NCI-H2171 (cell line): ENCODE measurements around the gene SCPEP1.
"Not testable (repeated sequence)": the region's sequence is repeated elsewhere in the genome, so short reads cannot be mapped to it uniquely, and the experiment has no call there.

Source experiments
- DNase-seq: peaks from one replicate; lab custom pipeline; 2025; lab: John Stamatoyannopoulos, UW

The SCPEP1 gene, protein sequence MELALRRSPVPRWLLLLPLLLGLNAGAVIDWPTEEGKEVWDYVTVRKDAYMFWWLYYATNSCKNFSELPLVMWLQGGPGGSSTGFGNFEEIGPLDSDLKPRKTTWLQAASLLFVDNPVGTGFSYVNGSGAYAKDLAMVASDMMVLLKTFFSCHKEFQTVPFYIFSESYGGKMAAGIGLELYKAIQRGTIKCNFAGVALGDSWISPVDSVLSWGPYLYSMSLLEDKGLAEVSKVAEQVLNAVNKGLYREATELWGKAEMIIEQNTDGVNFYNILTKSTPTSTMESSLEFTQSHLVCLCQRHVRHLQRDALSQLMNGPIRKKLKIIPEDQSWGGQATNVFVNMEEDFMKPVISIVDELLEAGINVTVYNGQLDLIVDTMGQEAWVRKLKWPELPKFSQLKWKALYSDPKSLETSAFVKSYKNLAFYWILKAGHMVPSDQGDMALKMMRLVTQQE

DNA sequence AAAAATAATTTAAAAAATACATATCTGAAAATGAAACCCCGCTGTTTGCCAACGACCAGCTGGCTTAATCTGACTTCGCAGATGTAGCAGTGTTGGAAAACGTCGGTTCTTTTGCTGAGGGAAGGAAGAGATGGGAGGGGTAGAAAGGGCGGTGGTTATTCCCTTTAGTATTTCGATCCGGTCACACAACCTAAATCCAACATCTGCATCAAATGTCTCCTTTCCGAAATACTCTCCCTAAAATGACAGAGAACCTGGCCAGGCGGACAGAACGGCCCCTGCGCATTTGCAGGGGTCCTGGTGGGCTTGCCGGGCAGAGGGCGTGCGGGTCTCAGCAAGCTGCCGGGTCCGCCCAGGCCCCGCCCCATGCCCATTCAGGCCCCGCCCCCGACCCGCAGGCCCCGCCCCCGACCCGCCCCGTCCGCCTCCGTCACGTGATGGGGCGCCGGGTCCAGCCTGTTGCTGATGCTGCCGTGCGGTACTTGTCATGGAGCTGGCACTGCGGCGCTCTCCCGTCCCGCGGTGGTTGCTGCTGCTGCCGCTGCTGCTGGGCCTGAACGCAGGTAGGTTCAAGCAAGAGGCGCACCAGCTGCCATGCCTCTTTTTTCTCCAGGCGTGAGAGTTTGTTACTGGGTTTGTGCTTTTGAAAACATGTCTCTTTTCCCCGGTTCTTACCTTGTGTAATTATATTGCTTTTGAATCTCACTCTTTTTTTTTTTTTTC lies at the start of gene SCPEP1:
Gene SCPEP1 (plus strand): TSS at position 459 of the 723 bp plus-strand sequence. CDS start 29 bp downstream, at position 488.
- peak; percentile 85 for DNase-seq

DNA sequence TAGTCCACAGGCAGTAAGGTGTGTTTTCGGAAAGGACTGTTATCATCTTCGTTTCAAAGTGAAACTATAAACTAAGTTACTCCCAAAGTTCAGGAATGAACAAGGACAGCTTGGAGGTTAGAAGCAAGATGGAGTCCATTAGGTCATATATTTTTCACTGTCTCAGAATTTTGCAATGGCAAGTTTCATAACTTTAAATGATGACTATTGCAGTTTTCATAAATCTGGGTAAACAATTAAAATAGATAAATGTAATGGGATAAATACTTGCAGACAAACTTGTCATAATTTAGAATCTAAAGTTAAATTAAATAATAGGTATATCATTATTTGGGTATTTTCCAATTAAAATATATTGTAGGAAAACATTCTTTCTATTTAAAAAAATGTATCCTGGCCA lies 49.3 kb upstream of the SCPEP1 start:
- DNase-seq = no peak

DNA sequence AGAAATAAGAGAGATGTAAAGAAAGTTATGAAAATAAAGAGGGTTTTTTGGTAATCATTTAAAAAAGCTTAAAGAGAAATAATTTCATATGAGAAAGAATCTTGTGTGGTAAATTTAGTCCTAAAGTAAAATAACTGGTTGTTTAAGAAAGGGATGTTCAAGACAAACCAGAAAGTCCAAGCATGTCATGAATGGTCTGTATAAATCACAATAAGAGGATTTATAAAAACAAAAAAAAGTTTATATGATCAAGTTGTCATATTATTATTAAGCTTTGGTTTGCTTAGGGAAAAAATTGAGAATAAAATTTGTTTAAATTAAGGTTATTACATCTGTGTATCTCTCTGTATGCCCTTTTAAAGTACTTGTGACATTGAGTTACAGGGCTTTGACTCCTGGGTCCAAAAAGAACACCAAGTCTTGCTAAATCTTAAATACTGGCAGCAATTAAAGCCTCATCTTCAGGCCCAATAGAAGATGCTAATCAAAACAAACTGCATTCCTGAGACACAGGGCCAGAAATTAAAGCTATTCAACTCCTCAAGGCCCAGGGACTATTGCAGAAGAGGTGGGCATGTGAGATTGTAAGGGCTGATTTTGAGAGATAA lies 48.5 kb upstream of the SCPEP1 start:
- DNase-seq = peak; percentile 3

DNA sequence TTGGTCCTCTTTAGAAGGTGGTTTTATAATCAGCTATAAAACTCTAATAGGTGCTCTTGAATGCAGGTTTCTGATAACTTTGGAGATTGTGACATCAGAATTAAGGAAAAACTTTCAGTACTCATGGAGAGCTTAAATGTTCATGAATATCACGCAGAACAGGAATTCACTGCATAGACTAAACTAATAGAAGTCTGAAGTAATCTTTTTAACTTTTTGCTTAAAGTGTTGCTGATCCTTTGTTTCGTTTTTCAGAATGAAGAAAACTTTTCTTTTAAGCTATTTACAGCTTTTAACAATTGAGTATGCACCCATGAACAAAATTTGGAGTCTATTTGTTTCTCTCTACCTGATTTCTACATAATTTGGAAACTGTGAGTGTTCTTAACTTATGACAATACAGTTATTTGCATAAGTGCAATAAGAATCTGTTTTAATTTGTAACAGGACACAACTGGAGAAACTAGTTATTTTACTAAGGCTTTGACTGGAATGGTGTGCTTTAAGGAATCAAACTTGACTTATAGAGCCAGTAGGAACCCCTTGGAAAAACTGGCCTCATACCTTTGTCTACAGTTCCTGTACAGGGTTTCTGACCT lies 47.1 kb upstream of the SCPEP1 start:
- DNase-seq = no peak

DNA sequence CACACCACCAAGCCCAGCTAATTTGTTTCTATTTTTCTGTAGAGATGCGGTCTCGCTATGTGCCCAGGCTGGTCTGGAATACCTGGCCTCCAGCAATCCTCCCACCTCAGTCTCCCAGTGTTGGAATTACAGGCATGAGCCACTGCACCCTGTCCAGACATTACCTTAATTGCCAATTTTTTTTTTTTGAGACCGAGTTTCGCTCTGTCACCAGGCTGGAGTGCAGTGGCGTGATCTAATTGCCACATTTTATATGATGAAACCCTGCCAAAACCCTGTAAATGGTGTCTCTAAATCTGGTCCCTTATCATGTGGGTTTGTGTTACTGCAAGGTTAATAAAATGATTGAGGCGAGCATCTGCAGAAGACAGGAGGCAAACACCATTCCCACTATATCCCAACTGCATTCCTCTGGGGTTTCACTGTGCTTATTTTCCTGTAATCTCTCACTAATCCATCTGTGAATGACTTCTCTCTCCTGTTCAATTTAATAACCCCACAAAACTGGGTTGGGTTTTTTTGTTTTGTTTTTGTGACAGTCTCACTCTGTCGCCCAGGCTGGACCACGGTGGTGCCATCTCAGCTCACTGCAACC lies 44.7 kb upstream of the SCPEP1 start:
- DNase-seq = no peak

DNA sequence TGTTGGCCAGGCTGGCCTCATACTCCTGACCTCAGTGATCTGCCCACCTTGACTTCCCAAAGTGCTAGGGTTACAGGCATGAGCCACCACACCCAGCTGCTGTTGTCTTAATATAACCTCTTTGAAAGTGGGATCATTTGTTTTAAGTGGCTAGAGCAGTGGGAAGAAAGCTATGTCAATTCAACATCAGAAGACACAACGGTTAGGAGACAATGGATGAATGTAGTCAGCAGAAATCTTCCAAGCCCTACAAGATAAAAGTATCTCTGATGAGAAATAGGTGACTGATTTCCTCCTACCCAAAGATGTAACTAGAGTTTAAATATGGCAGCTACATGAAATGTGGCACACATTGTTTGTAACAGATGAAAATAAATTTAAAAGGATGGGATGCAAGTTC lies 44.1 kb upstream of the SCPEP1 start:
- DNase-seq = no peak

DNA sequence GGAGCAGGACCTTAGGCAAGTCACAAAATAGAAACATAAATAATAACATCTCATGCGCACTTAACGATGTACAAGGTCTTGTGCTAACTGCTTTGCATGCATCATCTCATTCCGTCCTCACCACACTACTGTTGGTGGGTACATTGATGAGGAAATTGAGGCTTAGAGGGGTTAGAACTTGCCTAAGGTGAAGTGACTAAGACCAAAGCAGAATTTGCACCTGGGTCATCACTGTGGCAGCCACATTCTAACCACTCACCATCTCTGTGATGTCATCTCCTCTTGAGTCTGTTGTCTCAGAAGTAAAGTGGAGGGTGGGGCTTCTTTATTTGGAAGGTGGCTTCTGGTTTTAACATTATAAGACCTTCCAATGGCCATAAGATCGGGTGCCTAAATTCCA lies 43.7 kb upstream of the SCPEP1 start:
- DNase-seq = no peak

DNA sequence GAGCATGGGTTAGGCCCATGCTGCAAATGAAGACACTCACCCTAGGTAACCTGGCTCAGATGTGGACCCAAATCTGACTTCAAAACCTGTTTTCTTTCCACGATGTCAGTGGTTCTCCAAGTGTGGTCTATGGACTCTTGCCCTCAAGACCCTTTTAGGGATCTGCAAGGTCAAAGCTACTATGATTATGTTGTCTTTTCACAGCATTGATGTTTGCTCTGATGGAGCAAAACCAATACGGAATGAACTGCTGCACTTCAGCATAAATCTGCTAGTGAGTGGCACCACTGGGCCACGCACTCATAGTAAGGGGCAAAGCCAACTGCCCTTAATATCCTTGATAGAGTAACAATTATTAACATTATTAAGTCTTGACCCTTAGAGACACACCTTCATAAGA lies 42.5 kb upstream of the SCPEP1 start:
- DNase-seq = no peak

DNA sequence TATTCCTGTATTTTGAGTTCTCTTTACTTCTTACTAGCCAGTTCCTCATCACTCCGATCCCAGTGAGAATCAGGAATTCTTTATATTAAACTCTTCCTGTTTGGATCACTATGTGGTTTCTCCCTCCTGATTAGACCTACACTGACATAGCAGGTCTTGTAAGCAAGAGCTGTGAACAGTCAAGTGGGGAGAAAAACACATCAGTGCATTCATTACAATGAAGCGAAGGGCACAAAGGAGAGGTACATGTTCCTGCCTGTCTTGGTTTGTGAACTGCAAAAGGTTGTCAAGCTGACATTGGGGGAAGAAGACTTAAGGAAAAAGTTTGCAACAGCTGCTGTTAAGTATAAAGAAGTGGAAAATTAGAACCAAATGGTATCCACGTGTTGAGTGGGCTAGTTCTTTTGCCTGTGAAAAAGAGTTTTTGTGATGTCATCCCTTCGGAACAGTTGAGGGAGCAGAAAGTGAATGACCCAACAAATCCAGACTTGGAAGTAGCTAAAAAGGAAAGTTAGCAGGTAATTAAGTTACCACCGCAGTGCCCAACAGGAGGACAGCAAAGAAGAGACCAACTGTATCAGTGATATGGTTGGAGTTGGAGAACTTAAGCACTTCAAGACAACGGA lies 41.1 kb upstream of the SCPEP1 start:
- no peak for DNase-seq

DNA sequence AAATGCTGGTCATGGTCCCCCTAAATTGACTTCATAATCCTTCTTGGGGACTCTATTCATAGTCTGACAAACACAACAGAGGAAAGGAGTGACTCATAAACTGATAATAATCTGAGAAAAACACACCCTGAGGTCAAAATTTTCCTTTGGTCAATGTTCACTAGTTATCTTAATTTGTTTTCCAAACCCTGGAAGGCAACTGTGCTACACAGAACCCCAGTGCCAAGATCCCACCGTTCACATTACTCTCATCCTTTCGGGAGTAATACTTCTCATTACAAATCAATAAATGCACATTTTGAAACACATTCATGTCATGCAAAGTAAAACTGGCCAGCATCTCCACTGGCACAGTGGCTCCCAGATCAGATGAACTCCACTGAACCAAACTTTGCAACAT lies 40.2 kb upstream of the SCPEP1 start:
- DNase-seq = no peak

DNA sequence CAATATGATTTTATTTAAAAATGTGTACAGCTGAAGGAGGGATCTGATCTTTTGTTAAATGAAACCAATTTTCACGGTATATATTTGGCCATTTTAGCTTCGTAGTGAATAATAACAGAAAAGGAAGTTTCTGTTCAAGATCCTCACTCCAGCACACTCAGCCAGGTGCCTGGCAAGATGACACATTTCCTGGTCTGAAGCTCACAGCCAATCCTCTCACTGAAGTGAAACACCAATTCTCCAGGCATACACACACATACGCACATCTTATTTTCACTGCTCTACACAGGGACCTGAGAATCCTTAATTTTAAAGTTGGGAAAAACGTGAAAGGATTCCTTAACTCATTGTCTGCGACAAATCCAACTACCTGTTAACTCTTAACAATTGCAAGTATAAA lies 39.7 kb upstream of the SCPEP1 start:
- DNase-seq = not testable (repeated sequence)

DNA sequence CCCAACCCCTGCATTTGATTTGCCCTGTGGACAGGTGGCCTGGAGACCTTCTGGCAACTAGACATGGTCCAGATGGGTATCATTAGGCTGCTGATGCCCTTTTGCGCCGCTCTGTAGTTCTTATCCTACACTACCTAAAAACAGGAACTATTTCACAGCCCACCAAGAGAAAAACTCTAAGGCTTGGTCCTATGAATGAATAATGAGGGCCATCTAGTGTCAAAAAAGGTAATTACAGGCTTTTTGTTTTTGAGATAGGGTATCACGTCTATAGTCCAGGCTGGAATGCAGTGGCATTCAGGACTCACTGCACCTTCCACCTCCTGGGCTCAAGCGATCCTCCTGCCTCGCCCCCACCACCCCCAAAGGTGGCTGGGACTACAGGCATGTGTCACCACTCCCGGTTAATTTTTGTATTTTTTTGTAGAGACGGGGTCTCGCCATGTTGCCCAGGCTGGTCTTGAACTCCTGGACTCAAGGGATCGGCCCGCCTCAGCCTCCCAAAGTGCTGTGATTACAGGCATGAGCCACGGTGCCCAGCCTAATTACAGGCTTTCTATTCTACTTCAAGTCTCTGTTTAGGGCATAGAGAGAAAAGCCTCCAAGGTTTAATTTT lies 38.0 kb upstream of the SCPEP1 start:
- peak; percentile 17 for DNase-seq

DNA sequence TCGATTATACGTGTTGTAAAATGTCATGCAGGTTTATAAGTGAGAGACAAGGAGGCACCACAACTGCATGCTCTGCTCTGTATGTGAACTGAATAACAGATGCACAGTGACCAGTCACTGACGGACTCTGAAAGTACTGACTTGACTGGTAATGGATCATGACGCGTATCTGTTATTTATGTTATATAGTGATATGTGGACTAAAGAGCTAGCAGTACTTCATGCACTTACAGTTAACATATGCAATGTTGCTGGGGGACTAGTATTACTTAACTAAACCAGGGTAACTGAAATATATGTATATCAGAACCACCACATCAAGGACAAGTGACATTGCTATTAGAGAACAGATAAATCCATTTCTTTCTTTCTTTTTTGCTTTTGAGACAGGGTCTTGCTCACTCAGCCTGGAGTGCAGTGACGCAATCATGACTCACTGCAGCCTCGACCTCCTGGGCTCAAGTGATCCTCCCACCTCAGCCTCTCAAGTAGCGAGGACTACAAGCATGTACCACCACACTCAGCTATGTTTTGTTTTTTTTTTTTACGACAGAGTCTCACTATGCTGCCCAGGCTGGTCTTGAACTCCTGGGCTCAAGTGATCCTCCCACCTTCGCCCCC lies 34.3 kb upstream of the SCPEP1 start:
- DNase-seq = no peak

DNA sequence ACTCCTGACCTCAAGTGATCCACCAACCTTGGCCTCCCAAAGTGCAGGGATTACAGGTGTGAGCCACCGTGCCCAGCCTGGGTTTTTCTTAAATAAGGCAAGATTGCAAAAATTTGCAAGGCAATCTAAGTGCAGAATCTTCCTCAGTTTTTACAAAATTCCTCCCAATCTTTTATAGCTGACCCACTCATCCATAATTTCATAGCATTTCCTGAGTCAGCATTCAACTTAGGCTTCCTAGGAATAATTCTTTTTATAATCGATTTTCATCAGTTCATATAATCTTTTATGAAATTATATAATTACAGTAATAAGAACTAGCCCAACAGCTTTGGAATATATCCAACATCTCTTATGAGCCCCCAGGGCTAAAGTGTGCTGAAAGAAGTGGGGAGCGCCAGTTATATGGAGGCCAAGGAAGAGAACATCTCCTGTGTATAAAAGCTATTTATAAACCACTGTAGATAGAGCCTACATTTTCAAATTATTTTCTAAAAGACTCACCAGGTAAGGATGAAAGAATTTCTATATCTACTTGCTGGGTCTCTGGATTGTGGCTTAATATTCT lies 31.9 kb upstream of the SCPEP1 start:
- DNase-seq = no peak

DNA sequence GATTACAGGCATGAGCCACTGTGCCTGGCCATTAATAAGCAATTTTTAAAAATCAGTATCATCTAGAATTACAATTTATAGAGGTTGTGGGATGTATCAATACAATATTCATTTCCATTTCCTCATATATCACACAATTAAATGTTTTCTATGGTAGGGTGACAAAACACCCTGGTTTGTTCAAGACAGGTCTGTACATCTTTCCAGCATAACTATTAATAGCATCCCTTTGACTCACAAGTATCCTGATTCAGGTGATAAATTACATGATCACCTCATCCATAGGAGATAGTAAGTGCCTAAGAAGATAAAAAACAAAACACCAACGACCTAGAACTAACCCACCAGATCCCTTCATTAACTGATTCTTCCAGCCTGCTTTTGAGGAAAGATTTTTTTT lies 30.2 kb upstream of the SCPEP1 start:
- no peak for DNase-seq

DNA sequence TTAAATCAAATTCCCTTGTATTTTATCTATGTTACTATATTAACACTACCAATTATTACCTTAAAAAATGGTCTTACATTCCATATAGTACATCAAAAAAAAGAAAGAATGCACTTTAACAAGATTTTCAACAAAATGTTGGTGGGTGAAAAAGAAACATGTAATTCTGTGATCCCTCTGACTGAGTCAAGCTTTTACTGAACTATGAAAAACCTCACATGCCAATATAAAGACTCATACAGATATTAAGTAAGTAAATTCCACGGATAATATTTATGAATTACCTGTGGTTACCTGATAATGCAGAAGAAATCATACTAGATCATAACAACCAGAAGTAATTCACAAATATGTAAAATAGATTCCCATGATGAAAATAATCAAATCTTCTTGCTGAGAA lies 29.4 kb upstream of the SCPEP1 start:
- DNase-seq = no peak

DNA sequence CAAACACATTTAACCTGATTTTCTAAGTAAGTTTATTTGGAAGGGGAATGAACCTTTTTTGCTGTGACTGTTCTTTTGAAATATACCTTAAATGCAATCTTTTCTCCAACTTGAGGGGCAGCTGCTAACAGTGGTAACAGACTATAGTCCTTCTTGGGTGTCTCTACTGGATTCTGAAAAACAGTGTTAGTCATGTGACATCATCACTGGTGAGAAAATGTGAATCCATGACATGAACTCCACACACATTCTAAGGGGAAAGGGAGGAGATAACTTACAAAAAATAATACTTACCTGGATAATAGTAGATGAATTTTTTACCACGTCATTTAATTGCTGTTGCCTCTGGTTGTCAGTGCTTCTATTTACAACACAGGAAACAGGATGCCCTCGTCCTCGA lies 28.3 kb upstream of the SCPEP1 start:
- DNase-seq = no peak

DNA sequence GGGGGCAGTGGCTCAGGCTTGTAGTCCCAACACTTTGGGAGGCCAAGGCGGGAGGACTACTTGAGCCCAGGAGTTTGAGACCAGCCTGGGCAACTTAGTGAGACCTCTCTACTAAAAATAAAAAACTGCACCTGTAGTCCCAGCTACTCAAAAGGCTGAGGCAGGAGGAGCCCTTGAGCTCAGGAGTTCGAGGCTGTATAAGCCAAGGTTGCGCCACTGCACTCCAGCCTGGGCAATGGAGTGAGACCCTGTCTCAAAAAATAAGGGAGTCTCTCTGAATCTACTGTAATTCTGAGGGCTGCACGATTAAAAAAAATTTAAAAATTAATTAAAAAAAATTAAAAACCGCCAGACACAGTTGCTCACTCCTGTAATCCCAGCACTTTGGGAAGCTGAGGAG lies 20.9 kb upstream of the SCPEP1 start:
- no peak for DNase-seq

DNA sequence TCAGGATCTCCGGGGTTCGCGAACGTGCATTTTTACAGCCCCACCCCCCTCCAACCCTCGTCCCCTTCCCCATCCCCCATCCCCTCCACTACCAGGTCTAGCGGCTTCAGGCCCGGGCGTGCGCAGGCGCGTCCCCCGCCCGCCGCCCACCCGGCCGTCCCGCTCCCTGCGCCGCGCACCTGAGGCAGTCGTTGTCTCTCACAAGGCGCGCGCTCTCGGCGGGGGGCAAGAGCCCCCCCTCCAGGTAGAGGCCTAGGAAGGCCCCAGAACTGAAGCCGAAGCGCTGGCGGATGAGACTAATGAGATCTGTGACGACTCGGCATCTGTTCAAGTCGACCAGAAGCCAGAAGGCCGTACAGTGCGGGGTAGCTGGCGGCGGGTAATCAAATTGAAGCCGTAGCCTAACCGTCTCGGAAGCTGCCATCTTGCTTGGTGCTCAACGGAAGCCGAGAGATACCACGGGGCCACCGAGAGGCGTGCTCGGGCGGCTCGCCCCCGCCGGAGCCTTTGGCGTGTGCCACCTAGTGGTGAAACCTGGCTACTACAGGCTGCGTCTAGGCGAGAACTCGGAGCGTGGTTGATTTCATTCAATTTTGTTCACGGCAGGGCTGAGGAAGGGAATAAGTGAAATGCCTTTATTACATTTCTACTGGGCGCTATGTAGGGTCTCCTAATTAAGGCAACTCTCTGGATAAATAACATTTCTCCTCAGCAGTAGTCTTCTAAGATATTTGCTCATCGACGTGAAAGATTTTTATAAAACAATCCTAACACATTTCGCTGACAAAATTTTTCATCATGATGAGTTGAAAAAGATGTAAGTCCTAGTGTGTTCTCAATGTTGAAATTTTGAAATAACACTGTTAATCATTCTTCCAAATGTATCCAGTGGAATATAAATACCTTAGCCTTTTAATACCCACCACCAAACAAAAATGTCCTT lies 17.1 kb upstream of the SCPEP1 start, which contains the start of gene COIL:
Gene COIL (minus strand): TSS at position 455 of the 943 bp plus-strand sequence. CDS start 31 bp downstream, at position 424.
- peak; percentile 93 for DNase-seq
